Smooth muscle cell (in vitro differentiated cells): ENCODE data around the gene ANKRD55. TPM values are rescaled to one million over a fixed set of nuclear protein-coding genes. Genes with fewer than 3 reads are reported as not detected.
A peak's percentile ranks its signal among the peaks of the same experiment; 100 is the strongest.

Source experiments
- DNase-seq: peaks from one replicate; lab custom pipeline; 2025; ENCODE audit not compliant: unreplicated experiment; lab: John Stamatoyannopoulos, UW
- H2AFZ ChIP-seq: fragments of 200-600 bp; sonication (generic); 2 replicates; pipeline ENCODE4 v1.6.0; 2016; ENCODE audit warnings: antibody characterized with exemption, low read depth, mild to moderate bottlenecking
- H3F3A ChIP-seq: fragments of 200-600 bp; sonication (generic); 2 replicates; pipeline ENCODE4 v1.6.0; 2017; ENCODE audit warnings: antibody characterized with exemption, low read depth
- H3K27ac ChIP-seq: fragments of 200-600 bp; sonication (generic); 2 replicates; pipeline ENCODE4 v1.5.1; 2016; ENCODE audit warnings: low read depth, mild to moderate bottlenecking
- H3K27me3 ChIP-seq: fragments of 200-600 bp; sonication (generic); 2 replicates; pipeline ENCODE4 v1.6.1; 2016; ENCODE audit warnings: low read depth, mild to moderate bottlenecking
- H3K36me3 ChIP-seq: fragments of 200-600 bp; sonication (generic); 2 replicates; pipeline ENCODE4 v1.5.1; 2016; ENCODE audit warnings: low read depth
- H3K4me1 ChIP-seq: fragments of 200-600 bp; sonication (generic); 2 replicates; pipeline ENCODE4 v1.5.1; 2016; ENCODE audit warnings: low read depth
- H3K4me2 ChIP-seq: fragments of 200-600 bp; sonication (generic); 2 replicates; pipeline ENCODE4 v1.6.0; 2016; ENCODE audit warnings: mild to moderate bottlenecking
- H3K4me3 ChIP-seq: fragments of 200-600 bp; sonication (generic); 2 replicates; pipeline ENCODE4 v1.5.1; 2016; ENCODE audit warnings: mild to moderate bottlenecking
- H3K79me2 ChIP-seq: fragments of 200-600 bp; sonication (generic); 2 replicates; pipeline ENCODE4 v1.6.0; 2016; ENCODE audit warnings: low read depth, mild to moderate bottlenecking
- H3K9ac ChIP-seq: fragments of 200-600 bp; sonication (generic); 2 replicates; pipeline ENCODE4 v1.6.0; 2016; ENCODE audit warnings: low read depth
- H3K9me3 ChIP-seq: fragments of 200-600 bp; sonication (generic); replicated peaks from 2 replicates; pipeline ENCODE4 v1.5.1; 2016; ENCODE audit warnings: low read depth
- H4K20me1 ChIP-seq: fragments of 200-600 bp; sonication (generic); 2 replicates; pipeline ENCODE4 v1.6.0; 2016; ENCODE audit warnings: low read depth
- WGBS: methylation state at CpG from one replicate; pipeline ENCODE4 v1.1.7; 2016; ENCODE audit warnings: low lambda C conversion rate; 5-methylcytosine and 5-hydroxymethylcytosine counted together
- polyA plus RNA-seq: library from polyadenylated mRNA; unstranded; fragments of >200 nt; fragmentation: Nextera tagmentation; extraction: Ambion mirVana; gene quantifications from 2 replicates; pipeline ENCODE4 v1.2.1, GENCODE V29; 2016
- total RNA-seq: library from RNA; depleted of rRNA; stranded (reverse); fragments of >200 nt; gene quantifications from 2 replicates; pipeline ENCODE4 v1.2.3, GENCODE V29; 2014
- TF ChIP-seq, protein P1 (sequence below): fragments of 200-600 bp; sonication (generic); IDR thresholded peaks from 2 replicates; pipeline ENCODE4 v1.5.1; 2017; ENCODE audit warnings: borderline replicate concordance, mild to moderate bottlenecking, antibody characterized with exemption; ENCODE audit not compliant: insufficient read depth, poor library complexity, severe bottlenecking

Gene ANKRD55
- total and polyA plus RNA-seq, 2 experiments from 2014 or later: 1.1 to 1.7 TPM

DNA sequence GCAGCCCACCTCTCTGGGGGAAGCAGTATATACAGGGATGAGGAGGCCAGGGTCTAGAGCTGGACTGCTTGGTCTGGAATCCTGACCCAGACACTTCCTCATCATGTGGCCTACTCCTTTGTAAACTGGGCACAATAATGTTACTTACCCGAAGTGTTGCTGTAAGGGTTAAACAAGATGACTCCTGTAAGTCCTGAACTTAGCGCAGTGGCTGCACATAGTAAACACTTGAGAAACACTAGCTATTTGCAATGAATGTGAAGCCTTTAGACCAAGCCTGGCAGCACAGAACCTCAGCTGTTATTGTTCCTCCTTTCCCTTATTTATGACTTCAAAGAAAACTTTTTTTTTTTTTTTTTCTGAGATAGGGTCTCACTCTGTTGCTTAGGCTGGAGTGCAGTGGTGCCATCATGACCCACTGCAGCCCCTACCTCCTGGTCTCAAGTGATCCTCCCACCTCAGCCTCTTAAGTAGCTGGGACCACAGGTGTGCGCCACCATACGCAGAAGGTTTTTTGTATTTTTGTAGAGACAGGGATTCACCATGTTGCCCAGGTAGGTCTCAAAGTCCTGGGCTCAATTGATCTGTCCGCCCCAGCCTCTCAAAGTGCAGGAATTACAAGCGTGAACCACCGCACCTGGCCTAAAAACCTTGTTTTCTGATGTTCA, 142.2 kb downstream of the ANKRD55 start:
- Histone ChIP-seq H2AFZ (no peak overlapping the region), H3F3A (no peaks in the 10 kb centered on the region), H3K4me2 (no peak overlapping the region), H3K9me3 (no peaks in the 10 kb centered on the region), H3K27ac (no peak overlapping the region), H3K4me1 (no peaks in the 10 kb centered on the region), H3K79me2 (no peaks in the 10 kb centered on the region), H3K9ac (no peak overlapping the region), H4K20me1 (no peaks in the 10 kb centered on the region), H3K36me3 (no peaks in the 10 kb centered on the region), H3K27me3 (no peaks in the 10 kb centered on the region), H3K4me3 (no peak overlapping the region)
- 92% methylated on average over 7 of the region's 7 CpGs for WGBS
- TF ChIP-seq, protein P1, sequence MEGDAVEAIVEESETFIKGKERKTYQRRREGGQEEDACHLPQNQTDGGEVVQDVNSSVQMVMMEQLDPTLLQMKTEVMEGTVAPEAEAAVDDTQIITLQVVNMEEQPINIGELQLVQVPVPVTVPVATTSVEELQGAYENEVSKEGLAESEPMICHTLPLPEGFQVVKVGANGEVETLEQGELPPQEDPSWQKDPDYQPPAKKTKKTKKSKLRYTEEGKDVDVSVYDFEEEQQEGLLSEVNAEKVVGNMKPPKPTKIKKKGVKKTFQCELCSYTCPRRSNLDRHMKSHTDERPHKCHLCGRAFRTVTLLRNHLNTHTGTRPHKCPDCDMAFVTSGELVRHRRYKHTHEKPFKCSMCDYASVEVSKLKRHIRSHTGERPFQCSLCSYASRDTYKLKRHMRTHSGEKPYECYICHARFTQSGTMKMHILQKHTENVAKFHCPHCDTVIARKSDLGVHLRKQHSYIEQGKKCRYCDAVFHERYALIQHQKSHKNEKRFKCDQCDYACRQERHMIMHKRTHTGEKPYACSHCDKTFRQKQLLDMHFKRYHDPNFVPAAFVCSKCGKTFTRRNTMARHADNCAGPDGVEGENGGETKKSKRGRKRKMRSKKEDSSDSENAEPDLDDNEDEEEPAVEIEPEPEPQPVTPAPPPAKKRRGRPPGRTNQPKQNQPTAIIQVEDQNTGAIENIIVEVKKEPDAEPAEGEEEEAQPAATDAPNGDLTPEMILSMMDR: no peak
- DNase-seq: no peak

DNA sequence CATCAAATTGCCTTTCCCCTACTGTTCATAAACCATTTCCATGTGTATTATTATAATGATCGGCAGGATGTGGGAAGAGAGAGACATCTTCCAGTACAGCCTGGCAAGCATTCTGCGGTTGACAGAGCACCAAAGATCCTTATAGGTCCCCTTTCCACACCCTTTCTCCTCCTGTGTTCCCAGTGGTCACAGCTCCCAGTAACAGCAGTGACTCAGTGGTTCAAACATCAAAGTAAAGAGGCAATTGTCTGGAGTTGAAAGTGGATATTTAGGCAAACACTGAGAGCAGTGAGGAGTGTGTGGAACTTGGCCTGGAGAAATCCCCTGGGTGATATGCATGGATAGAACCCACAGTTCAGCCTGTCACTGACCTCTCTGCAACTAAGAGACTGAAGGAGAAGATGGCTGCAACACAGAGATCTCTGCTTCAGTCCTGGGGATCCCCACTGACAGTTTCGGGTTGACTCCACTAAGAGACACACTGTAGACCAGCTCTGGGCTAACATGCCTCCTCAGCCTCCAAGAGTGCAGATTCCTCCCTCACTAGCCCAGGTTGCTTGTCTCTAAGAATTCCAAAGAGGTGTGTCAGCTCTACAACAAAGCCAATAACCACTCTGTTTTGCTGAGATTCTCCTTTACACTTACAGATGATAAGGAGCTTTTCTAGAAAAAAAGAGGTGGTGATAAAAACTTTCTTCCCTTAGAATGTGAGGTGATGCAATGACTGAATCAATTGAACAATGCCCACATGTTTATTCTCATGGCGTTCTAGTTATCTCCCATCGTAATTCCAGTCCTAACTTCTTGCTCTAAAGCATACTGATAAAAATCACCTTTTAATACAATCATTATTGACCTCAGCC, 143.9 kb downstream of the ANKRD55 start:
- Histone ChIP-seq H3K36me3 (no peaks in the 10 kb centered on the region), H3K9me3 (no peaks in the 10 kb centered on the region), H3K27ac (no peak overlapping the region), H3F3A (no peaks in the 10 kb centered on the region), H3K27me3 (no peaks in the 10 kb centered on the region), H4K20me1 (no peaks in the 10 kb centered on the region), H3K4me3 (no peak overlapping the region), H3K4me1 (no peaks in the 10 kb centered on the region), H3K4me2 (peak overlapping the region; percentile 14), H2AFZ (no peak overlapping the region), H3K79me2 (no peaks in the 10 kb centered on the region), H3K9ac (no peak overlapping the region)
- 58% methylated on average over 5 of the region's 5 CpGs for WGBS
- TF ChIP-seq, protein P1: no peak
- DNase-seq: no peak

DNA sequence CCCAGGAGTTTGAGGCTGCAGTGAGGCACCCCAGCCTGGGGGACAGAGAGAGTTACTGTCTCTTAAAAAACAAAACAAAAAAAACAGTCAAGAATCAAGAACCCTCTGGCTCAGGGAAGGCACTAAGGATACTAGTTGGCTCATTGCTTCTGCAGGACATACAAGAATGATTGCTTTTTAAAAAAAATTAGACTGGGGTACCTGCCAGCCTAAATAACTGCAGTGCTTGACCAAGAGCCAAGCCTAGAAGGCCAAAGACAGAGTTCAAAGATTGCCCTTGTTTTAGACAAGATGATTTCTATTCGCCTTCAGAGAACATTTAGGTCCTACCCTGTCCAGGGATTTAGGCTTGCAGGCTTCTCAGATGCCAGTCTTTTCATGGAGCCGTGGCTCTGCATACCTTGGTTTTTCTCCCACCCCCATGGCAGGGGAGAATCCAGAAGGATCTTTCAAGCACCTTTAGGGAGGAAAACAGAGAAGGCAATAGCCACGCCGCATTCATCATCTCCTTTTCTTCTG, 144.6 kb downstream of the ANKRD55 start:
- no peaks in the 10 kb centered on the region for H3F3A ChIP-seq
- no peaks in the 10 kb centered on the region for H3K36me3 ChIP-seq
- 92% methylated on average over 4 of the region's 4 CpGs for WGBS
- H3K79me2 ChIP-seq: no peaks in the 10 kb centered on the region
- no peaks in the 10 kb centered on the region for H3K9me3 ChIP-seq
- H2AFZ ChIP-seq: no peak overlapping the region
- H3K27ac ChIP-seq: no peak overlapping the region
- DNase-seq: no peak
- no peaks in the 10 kb centered on the region for H3K27me3 ChIP-seq
- no peak overlapping the region for H3K4me2 ChIP-seq
- no peak overlapping the region for H3K9ac ChIP-seq
- TF ChIP-seq, protein P1: no peak
- H3K4me3 ChIP-seq: no peak overlapping the region
- no peaks in the 10 kb centered on the region for H3K4me1 ChIP-seq
- no peaks in the 10 kb centered on the region for H4K20me1 ChIP-seq
